WTC11 (cell line): ENCODE results near the gene SMG9. TPM values are rescaled to one million over a fixed set of nuclear protein-coding genes. Genes with fewer than 3 reads are reported as not detected.

ENCODE experiments used
- ATAC-seq: fragments of 200-7000 bp; cut with Tn5 transposase; 2 replicates; pipeline ENCODE4 v1.10.0; 2021; ENCODE audit warnings: mild to moderate bottlenecking, moderate library complexity
- CTCF ChIA-PET: fragments of 300-600 bp; sonication (Branson Sonifier 250); formaldehyde crosslinking; loops from one replicate; lab custom pipeline; 2021; ENCODE audit warnings: antibody characterized with exemption; lab: Charles Lee
- POLR2A ChIA-PET: fragments of 350-600 bp; sonication (Branson Sonifier 250); formaldehyde crosslinking; loops from one replicate; lab custom pipeline; 2021; ENCODE audit warnings: antibody characterized with exemption; lab: Charles Lee
- DNase-seq: peaks from one replicate; pipeline ENCODE4 v3.0.0; 2021; ENCODE audit warnings: low spot score
- H3K27ac Mint-ChIP-seq: 2 replicates; pipeline ENCODE4 v1.8.0; 2021; ENCODE audit warnings: mixed read lengths
- H3K27me3 Mint-ChIP-seq: 2 replicates; pipeline ENCODE4 v1.8.0; 2021; ENCODE audit warnings: low read depth, mild to moderate bottlenecking, moderate library complexity, mixed read lengths
- H3K36me3 Mint-ChIP-seq: 2 replicates; pipeline ENCODE4 v1.8.0; 2021; ENCODE audit warnings: mixed read lengths
- H3K4me1 Mint-ChIP-seq: 2 replicates; pipeline ENCODE4 v1.8.0; 2022; ENCODE audit warnings: mixed read lengths
- H3K4me3 Mint-ChIP-seq: 2 replicates; pipeline ENCODE4 v1.8.0; 2021; ENCODE audit warnings: mild to moderate bottlenecking, moderate library complexity, mixed read lengths
- H3K9me3 Mint-ChIP-seq: 2 replicates; pipeline ENCODE4 v1.8.0; 2021; ENCODE audit warnings: mixed read lengths
- ARID4B ChIP-seq: sonication (generic); formaldehyde crosslinking; IDR thresholded peaks from 2 replicates; pipeline ENCODE4 v1.8.0; 2023; ENCODE audit warnings: missing genetic modification reagents, mild to moderate bottlenecking, borderline replicate concordance
- ATF3 ChIP-seq: sonication (generic); formaldehyde crosslinking; conservative IDR thresholded peaks from 2 replicates; pipeline ENCODE4 v1.8.1; 2022; ENCODE audit warnings: mild to moderate bottlenecking, missing genetic modification reagents
- PREB ChIP-seq: sonication (generic); formaldehyde crosslinking; IDR thresholded peaks from 2 replicates; pipeline ENCODE4 v1.8.1; 2022; ENCODE audit warnings: mild to moderate bottlenecking, missing genetic modification reagents, moderate library complexity, borderline replicate concordance
- TCF7 ChIP-seq: sonication (generic); formaldehyde crosslinking; IDR thresholded peaks from 2 replicates; pipeline ENCODE4 v1.8.0; 2022; ENCODE audit warnings: mild to moderate bottlenecking, low read depth, missing genetic modification reagents, moderate library complexity
- ZNF138 ChIP-seq: sonication (generic); formaldehyde crosslinking; conservative IDR thresholded peaks from 2 replicates; pipeline ENCODE4 v1.8.1; 2022; ENCODE audit warnings: mild to moderate bottlenecking, moderate library complexity, missing genetic modification reagents
- ZNF232 ChIP-seq: sonication (generic); formaldehyde crosslinking; IDR thresholded peaks from 2 replicates; pipeline ENCODE4 v1.8.0; 2022; ENCODE audit warnings: mild to moderate bottlenecking, missing genetic modification reagents
- ZNF416 ChIP-seq: fragments of 250-450 bp; sonication (Bioruptor Pico); IDR thresholded peaks from 2 replicates; pipeline ENCODE4 v1.9.0; 2021; ENCODE audit warnings: mild to moderate bottlenecking, inconsistent platforms
- ZNF532 ChIP-seq: fragments of 250-450 bp; sonication (Bioruptor Pico); IDR thresholded peaks from 2 replicates; pipeline ENCODE4 v1.9.0; 2021; ENCODE audit warnings: mild to moderate bottlenecking, borderline replicate concordance
- ZSCAN18 ChIP-seq: fragments of 250-450 bp; sonication (Bioruptor Pico); IDR thresholded peaks from 2 replicates; pipeline ENCODE4 v2.1.2; 2022; ENCODE audit warnings: mild to moderate bottlenecking, moderate library complexity
- total RNA-seq: library from RNA; stranded (reverse); gene quantifications from 3 replicates; pipeline ENCODE4 v1.2.3, GENCODE V29; 2021
- TF ChIP-seq, protein P1 (sequence below): sonication (generic); formaldehyde crosslinking; IDR thresholded peaks from 2 replicates; pipeline ENCODE4 v1.8.0; 2022; ENCODE audit warnings: mild to moderate bottlenecking, missing genetic modification reagents
- TF ChIP-seq, protein P2 (sequence below): sonication (generic); formaldehyde crosslinking; IDR thresholded peaks from 2 replicates; pipeline ENCODE4 v1.8.1; 2022; ENCODE audit warnings: low read depth, missing genetic modification reagents, borderline replicate concordance
- TF ChIP-seq, protein P3 (sequence below): sonication (generic); formaldehyde crosslinking; IDR thresholded peaks from 2 replicates; pipeline ENCODE4 v1.8.0; 2023; ENCODE audit warnings: mild to moderate bottlenecking, missing genetic modification reagents

The SMG9 gene
- total RNA-seq, 1 experiment from 2014 or later, result 25.7 TPM

GRCh38 chr19:43726736-43727592, 27.8 kb downstream of the SMG9 start (continued):
- TF ChIP-seq ZNF532 (CRISPR knock-in tag), result no peak
- TF ChIP-seq, protein P1, sequence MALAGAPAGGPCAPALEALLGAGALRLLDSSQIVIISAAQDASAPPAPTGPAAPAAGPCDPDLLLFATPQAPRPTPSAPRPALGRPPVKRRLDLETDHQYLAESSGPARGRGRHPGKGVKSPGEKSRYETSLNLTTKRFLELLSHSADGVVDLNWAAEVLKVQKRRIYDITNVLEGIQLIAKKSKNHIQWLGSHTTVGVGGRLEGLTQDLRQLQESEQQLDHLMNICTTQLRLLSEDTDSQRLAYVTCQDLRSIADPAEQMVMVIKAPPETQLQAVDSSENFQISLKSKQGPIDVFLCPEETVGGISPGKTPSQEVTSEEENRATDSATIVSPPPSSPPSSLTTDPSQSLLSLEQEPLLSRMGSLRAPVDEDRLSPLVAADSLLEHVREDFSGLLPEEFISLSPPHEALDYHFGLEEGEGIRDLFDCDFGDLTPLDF (CRISPR knock-in tag), result no peak
- TF ChIP-seq ZNF416 (CRISPR knock-in tag), result no peak
- TF ChIP-seq TCF7 (CRISPR knock-in tag), result no peak

- no peak for DNase-seq
- H3K27me3 Mint-ChIP-seq, result no peaks in the 10 kb centered on the region
- ChIA-PET POLR2A (interaction anchor here (0.6 kb wide), 1 partner anchor 928 kb away, joined by 3 read pairs; no protein-coding TSS in a partner anchor), CTCF (interaction anchor here (0.7 to 2.5 kb wide), 7 partner anchors 21 to 84 kb away, joined by 3 to 17 read pairs (median 3); no protein-coding TSS in a partner anchor)
- H3K9me3 Mint-ChIP-seq, result no peaks in the 10 kb centered on the region
- ATAC-seq, result no peak
- no peak overlapping the region for H3K27ac Mint-ChIP-seq
- no peaks in the 10 kb centered on the region for H3K4me1 Mint-ChIP-seq
- H3K4me3 Mint-ChIP-seq, result no peak overlapping the region
- peaks cover 9% of the 10 kb centered on the region for H3K36me3 Mint-ChIP-seq
- TF ChIP-seq ATF3 (CRISPR knock-in tag), result no peak
- TF ChIP-seq ARID4B (CRISPR knock-in tag), result no peak
- TF ChIP-seq, protein P2, sequence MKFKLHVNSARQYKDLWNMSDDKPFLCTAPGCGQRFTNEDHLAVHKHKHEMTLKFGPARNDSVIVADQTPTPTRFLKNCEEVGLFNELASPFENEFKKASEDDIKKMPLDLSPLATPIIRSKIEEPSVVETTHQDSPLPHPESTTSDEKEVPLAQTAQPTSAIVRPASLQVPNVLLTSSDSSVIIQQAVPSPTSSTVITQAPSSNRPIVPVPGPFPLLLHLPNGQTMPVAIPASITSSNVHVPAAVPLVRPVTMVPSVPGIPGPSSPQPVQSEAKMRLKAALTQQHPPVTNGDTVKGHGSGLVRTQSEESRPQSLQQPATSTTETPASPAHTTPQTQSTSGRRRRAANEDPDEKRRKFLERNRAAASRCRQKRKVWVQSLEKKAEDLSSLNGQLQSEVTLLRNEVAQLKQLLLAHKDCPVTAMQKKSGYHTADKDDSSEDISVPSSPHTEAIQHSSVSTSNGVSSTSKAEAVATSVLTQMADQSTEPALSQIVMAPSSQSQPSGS (CRISPR knock-in tag), result no peak
- TF ChIP-seq ZSCAN18, result no peak
- TF ChIP-seq ZNF232 (CRISPR knock-in tag), result no peak
- no peak for TF ChIP-seq ZNF138 (CRISPR knock-in tag)
- TF ChIP-seq ZNF416 (CRISPR knock-in tag), result no peak
- TF ChIP-seq PREB, result no peak
- TF ChIP-seq, protein P3, sequence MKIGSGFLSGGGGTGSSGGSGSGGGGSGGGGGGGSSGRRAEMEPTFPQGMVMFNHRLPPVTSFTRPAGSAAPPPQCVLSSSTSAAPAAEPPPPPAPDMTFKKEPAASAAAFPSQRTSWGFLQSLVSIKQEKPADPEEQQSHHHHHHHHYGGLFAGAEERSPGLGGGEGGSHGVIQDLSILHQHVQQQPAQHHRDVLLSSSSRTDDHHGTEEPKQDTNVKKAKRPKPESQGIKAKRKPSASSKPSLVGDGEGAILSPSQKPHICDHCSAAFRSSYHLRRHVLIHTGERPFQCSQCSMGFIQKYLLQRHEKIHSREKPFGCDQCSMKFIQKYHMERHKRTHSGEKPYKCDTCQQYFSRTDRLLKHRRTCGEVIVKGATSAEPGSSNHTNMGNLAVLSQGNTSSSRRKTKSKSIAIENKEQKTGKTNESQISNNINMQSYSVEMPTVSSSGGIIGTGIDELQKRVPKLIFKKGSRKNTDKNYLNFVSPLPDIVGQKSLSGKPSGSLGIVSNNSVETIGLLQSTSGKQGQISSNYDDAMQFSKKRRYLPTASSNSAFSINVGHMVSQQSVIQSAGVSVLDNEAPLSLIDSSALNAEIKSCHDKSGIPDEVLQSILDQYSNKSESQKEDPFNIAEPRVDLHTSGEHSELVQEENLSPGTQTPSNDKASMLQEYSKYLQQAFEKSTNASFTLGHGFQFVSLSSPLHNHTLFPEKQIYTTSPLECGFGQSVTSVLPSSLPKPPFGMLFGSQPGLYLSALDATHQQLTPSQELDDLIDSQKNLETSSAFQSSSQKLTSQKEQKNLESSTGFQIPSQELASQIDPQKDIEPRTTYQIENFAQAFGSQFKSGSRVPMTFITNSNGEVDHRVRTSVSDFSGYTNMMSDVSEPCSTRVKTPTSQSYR (CRISPR knock-in tag), result no peak
These were observed 29.3 kb downstream of the SMG9 start for GRCh38 chr19:43725468-43725867.
